Mesodermal cell (in vitro differentiated cells): Measurements from ENCODE around the gene GNL3L.
"Not testable (repeated sequence)": the region's sequence is repeated elsewhere in the genome, so short reads cannot be mapped to it uniquely, and the experiment has no call there.

Experiments used
- H3K27ac ChIP-seq: 2 replicates; pipeline ENCODE4 v1.7.0; 2013; ENCODE audit warnings: mild to moderate bottlenecking, low read depth, low read length, moderate library complexity; ENCODE audit not compliant: severe bottlenecking
- H3K36me3 ChIP-seq: 2 replicates; pipeline ENCODE4 v1.7.1; 2013; ENCODE audit warnings: mild to moderate bottlenecking, low read length, moderate library complexity; ENCODE audit not compliant: control insufficient read depth, insufficient read depth
- H3K4me1 ChIP-seq: one replicate; pipeline ENCODE4 v1.7.1; 2013; ENCODE audit warnings: mild to moderate bottlenecking, low read length; ENCODE audit not compliant: insufficient read depth, control insufficient read depth, poor library complexity, severe bottlenecking
- H3K4me3 ChIP-seq: 2 replicates; pipeline ENCODE4 v1.7.0; 2013; ENCODE audit warnings: low read length, control low read depth, mild to moderate bottlenecking; ENCODE audit not compliant: insufficient read depth, poor library complexity, severe bottlenecking; ENCODE audit errors: extremely low read depth
- H3K9me3 ChIP-seq: 2 replicates; pipeline ENCODE4 v1.7.1; 2013; ENCODE audit warnings: mild to moderate bottlenecking, low read length, moderate library complexity; ENCODE audit not compliant: control insufficient read depth
- WGBS, 2 experiments: methylation state at CpG; one replicate each; pipeline ENCODE4 v1.1.5; 2013; ENCODE audit warnings: missing lambda C conversion rate in 2 of 2; ENCODE audit not compliant: insufficient coverage in 2 of 2; 5-methylcytosine and 5-hydroxymethylcytosine counted together

Gene GNL3L

DNA sequence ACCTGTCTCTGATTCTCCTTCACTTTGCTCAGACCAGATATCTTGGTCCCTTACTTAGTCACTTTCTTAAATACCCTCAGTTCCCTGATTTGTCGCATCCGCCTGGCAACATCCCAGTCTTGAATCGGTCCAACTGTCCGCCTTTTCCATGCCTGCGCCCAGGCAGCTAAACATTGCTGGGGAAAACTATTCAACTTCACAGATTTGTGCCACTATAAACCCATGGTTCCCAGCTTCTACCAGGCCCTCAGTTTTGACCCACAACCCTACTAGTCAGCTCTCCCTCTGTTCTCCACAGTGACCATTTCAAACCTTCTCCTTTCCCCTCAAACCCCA lies 33.5 kb upstream of the GNL3L start:
- H3K9me3 ChIP-seq: no peaks in the 10 kb centered on the region
- H3K27ac ChIP-seq: peak overlapping the region; percentile 23
- H3K4me3 ChIP-seq: peak overlapping the region; percentile 59
- no peaks in the 10 kb centered on the region for H3K36me3 ChIP-seq
- peaks cover 21% of the 10 kb centered on the region for H3K4me1 ChIP-seq
- 65% methylated on average over 5 of the region's 5 CpGs; no CpG with 5 or more reads in 1 of the 2 experiments for WGBS, 2 experiments

DNA sequence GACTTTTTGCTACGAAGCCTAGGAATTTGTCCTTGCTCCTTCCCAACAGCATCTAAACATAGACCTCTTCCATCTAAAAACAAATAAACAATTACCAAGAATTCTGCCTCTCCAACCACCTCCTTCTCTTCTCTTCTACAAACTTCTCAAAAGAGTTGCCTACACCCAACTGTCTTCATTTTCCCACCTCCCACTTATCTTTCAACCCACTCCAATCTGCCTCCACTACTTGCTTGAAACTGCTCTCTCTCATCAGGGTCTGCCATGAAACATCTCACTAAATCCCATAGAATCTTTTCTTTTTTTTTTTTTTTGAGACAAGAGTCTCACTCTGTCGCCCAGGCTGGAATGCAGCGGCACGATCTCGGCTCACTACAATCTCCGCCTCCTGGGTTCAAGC lies 33.1 kb upstream of the GNL3L start:
- Histone ChIP-seq H3K27ac (no peak overlapping the region), H3K4me1 (peaks cover 17% of the 10 kb centered on the region), H3K4me3 (no peak overlapping the region), H3K9me3 (no peaks in the 10 kb centered on the region), H3K36me3 (no peaks in the 10 kb centered on the region)
- WGBS, 2 experiments: 81 to 100% methylated on average over 1 to 5 of the region's 6 CpGs

DNA sequence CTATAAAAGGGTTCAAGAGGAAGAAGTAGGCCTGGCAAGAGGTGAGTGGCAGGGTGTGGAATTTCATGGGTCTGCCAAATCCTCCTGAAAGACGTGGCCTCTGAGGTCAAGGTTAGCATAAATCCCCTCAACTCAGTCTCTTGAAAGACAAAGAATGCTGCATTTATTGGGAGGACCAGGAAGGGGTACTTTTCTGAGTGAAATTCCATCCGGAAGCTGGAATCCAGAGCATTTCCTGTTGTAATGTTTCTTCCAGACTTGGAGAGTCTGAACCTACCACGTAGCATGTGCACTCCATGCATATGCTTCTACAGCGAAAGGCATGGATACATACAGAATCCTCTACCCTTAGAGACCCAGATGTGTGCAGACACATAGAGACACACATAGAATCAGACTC lies 20.6 kb upstream of the GNL3L start:
- Histone ChIP-seq H3K27ac (peak overlapping the region; percentile 78), H3K4me3 (no peak overlapping the region), H3K9me3 (no peaks in the 10 kb centered on the region), H3K36me3 (no peaks in the 10 kb centered on the region), H3K4me1 (peaks cover 4% of the 10 kb centered on the region)
- 33% methylated on average over 1 of the region's 4 CpGs; no CpG with 5 or more reads in 1 of the 2 experiments for WGBS, 2 experiments

DNA sequence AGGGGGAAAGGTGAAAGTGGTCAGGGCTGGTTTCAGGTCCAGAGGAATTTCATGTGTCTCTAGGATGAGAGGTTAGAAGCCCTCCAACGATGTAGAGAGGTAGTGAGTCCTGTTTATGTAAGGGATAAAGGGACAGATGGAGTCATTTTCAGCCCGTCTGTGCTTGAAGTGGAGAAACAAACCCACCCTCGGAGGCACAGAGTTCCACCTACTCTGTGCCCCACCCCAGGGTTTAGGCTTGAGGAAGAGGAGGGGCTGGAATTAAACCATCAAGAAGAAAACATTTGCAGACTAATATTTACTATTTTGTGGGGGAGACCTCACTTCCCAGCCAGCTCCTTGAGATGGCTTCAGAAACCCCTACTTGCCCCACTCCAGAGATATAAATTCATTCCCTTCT lies 868 bp upstream of the GNL3L start:
- peak overlapping the region; percentile 90 for H3K27ac ChIP-seq
- WGBS, 2 experiments: no CpG with 5 or more reads among the region's 3 CpGs
- H3K4me1 ChIP-seq: peaks cover 10% of the 10 kb centered on the region
- H3K36me3 ChIP-seq: peaks cover 11% of the 10 kb centered on the region
- no peaks in the 10 kb centered on the region for H3K9me3 ChIP-seq
- peak overlapping the region; percentile 38 for H3K4me3 ChIP-seq

DNA sequence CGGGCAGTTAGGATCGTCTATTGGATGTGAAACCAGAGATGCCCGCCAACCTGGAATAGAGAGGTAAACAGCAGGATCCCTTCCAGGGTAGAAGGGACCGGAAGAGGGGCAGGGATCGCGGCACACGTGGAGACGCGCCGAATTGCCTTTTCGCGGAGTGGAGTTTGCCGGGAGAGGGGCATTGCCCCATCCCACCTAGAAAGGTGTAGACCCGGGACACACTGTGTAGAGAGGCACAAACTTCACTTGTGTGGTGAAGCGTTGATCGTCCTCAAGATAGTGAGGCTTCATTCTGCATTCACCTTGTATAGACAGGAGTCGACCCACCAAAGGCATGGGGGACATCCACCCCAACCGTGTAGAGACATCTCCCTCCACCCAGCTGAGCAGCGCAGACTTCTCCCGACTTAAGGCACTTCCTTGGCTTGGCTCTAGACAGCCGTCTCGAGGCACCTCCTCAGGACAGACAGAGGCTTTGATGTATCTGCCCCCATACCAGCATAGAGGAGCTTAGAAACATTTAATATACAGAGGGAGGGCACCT lies 410 bp downstream of the GNL3L start:
- Histone ChIP-seq H3K4me3 (peak overlapping the region; percentile 61), H3K9me3 (no peaks in the 10 kb centered on the region), H3K27ac (peak overlapping the region; percentile 57), H3K4me1 (peaks cover 10% of the 10 kb centered on the region), H3K36me3 (peaks cover 19% of the 10 kb centered on the region)
- WGBS, 2 experiments: 0 to 1% methylated on average over 4 to 12 of the region's 22 CpGs

DNA sequence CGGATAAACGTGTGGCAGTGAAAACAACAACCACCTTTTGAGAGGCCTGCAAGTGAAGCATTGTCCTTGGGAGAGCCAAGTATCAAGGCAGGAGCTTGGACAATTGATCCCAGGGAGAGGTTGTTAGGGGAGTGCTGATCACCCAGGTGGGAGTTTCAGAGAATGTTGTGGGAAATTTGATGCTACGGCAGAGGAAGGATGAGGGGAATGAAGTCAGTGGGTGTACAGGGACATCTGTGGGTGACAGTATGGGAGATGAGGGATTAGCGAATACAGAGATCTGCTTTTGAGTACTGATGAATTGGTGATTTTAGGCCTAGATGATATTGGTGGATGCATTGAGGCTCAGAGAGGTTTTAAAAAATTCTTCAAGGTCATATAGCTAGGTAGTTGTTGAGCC lies 4.3 kb downstream of the GNL3L start:
- Histone ChIP-seq H3K27ac (no peak overlapping the region), H3K9me3 (no peaks in the 10 kb centered on the region), H3K4me3 (no peak overlapping the region), H3K36me3 (peaks cover 36% of the 10 kb centered on the region), H3K4me1 (peaks cover 10% of the 10 kb centered on the region)
- 81 to 93% methylated on average over 3 to 4 of the region's 4 CpGs for WGBS, 2 experiments

DNA sequence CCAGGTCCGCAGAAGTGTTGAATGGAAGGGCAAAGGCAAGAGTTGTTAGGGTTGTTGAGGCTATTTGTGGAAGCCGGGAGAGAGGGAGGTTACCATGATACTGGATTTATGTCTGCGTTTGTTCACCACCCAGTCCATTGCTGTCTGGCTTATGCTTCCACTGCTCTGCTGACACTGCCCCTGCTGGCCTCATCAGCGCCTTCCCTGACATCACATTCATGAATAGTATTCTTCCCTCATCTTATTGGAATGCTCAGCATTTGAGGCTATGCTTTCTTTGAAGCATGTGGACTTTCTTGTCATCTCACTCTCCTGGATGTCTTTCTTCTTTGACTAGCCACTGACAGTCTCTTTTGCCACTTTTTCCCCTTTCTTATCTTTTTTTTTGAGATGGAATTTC lies 10.3 kb downstream of the GNL3L start:
- Histone ChIP-seq H3K4me1 (no peaks in the 10 kb centered on the region), H3K27ac (peak overlapping the region; percentile 45), H3K36me3 (peaks cover 59% of the 10 kb centered on the region), H3K4me3 (no peak overlapping the region), H3K9me3 (no peaks in the 10 kb centered on the region)
- 91 to 100% methylated on average over 1 to 2 of the region's 4 CpGs for WGBS, 2 experiments

DNA sequence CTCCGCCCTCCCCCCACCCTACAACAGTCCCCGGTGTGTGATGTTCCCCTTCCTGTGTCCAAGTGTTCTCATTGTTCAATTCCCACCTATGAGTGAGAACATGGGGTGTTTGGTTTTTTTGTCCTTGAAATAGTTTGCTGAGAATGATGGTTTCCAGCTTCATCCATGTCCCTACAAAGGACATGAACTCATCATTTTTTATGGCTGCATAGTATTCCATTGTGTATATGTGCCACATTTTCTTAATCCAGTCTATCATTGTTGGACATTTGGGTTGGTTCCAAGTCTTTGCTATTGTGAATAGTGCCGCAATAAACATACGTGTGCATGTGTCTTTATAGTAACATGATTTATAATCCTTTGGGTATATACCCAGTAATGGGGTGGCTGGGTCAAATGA lies 12.2 kb downstream of the GNL3L start:
- H3K4me3 ChIP-seq, H3K4me1 ChIP-seq, H3K27ac ChIP-seq, H3K9me3 ChIP-seq: not testable (repeated sequence)
- peaks cover 71% of the 10 kb centered on the region for H3K36me3 ChIP-seq
- WGBS, 2 experiments: no CpG with 5 or more reads among the region's 4 CpGs

DNA sequence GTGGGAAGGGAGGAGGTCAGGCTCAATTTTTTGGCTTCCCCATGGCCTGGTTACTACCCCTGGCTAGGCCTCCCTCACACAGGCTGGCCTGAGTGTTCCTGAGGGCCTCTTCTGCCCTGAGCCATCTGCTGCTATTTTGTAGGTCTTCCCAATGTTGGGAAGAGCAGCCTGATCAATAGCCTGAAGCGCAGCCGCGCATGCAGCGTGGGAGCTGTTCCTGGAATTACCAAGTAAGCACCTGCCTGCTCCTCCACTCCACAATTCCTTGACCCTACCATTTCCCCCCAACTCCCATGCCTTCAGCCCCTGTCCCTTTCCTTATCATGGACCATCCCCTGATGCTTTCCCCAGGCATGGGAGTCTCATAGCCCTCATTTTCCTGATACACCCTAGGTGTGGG lies 20.8 kb downstream of the GNL3L start:
- H3K36me3 ChIP-seq: peaks cover 73% of the 10 kb centered on the region
- WGBS, 2 experiments: no CpG with 5 or more reads among the region's 4 CpGs
- H3K9me3 ChIP-seq: no peaks in the 10 kb centered on the region
- no peaks in the 10 kb centered on the region for H3K4me1 ChIP-seq
- H3K4me3 ChIP-seq: no peak overlapping the region
- H3K27ac ChIP-seq: no peak overlapping the region

DNA sequence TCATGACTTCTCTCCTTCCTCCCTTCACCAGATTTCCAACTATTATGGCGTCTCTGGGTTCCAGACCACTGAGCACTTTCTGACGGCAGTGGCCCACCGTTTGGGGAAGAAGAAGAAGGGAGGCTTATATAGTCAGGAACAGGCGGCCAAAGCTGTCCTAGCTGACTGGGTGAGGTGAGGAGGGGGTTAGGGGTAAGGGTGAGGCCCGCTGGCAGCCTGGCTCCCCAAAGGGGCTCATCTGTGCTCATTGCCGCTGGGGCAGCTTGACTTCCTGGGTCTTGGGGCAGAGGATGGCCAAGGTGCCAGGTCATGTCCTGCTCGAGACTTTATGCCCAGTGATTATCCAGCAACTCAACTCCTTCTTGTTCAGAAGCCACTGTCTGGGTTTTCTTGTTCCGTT lies 21.8 kb downstream of the GNL3L start:
- H3K36me3 ChIP-seq: peaks cover 74% of the 10 kb centered on the region
- H3K27ac ChIP-seq: no peak overlapping the region
- no peaks in the 10 kb centered on the region for H3K4me1 ChIP-seq
- WGBS, 2 experiments: 96% methylated on average over 4 of the region's 8 CpGs; no CpG with 5 or more reads in 1 of the 2 experiments
- no peaks in the 10 kb centered on the region for H3K9me3 ChIP-seq
- no peak overlapping the region for H3K4me3 ChIP-seq

DNA sequence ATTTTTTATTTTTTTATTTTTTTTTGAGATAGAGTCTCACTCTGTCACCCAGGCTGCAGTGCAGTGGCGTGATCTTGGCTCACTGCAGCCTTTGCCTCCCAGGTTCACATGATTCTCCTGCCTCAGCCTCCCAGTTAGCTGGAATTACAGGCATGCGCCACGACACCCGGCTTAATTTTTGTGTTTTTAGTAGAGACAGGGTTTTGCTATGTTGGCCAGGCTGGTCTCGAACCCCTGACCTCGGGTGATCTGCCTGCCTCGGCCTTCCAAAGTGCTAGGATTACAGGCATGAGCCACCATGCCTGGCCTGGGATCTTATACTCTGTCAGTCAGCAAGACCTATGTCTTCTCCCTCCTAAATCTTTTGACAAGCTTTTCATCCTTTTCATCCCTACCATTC lies 25.0 kb downstream of the GNL3L start:
- WGBS, 2 experiments: 86 to 100% methylated on average over 2 to 3 of the region's 7 CpGs
- H3K27ac ChIP-seq, H3K9me3 ChIP-seq, H3K4me1 ChIP-seq, H3K4me3 ChIP-seq: not testable (repeated sequence)
- peaks cover 54% of the 10 kb centered on the region for H3K36me3 ChIP-seq
